ENCODE data around the gene ETV6.

The ETV6 gene

DNA sequence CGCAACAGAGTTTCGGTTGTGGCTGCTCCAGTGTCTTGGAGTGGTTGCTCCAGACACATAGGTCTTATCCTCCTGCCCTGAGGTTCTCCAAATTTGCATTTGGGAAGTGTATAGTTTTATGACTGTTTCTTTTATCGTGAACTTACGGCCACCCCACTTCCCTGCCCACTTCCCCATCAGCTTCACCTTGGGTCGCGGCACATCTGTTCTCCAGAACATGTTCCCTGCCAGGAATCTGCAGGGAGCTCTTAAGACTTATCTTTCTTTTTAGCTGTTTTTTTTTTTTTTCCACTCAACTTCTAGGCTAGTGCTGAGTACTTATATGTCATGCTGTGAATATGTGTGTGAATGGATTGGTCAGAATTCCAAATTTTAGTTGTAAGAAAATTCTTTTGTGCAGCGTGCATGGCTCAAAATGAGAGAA lies 75.4 kb downstream of the ETV6 start:
- H3K27ac ChIP-seq: no peak overlapping the region
- no peak for TF ChIP-seq CTCF (conservative IDR thresholded peaks at IDR 0.05)

DNA sequence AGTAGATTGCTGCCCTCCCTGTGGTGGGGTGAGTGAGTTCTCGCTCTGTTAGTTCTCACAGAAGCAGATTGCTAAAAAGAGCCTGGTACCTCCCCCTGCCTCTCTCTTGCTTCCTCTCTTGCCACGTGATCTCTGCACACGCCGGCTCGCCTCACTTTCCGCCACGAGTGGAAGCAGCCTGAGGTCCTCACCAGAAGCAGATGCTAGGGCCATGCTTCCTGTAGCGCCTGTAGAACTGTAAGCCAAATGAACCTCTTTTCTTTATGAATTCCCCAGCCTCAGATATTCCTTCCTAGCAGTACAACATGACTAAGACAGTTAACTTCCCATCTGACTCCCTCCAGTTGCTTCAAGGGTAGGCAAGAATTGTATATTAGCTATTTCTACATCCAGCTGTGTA lies 76.2 kb downstream of the ETV6 start:
- H3K27ac ChIP-seq: no peak overlapping the region
- no peak for TF ChIP-seq CTCF (conservative IDR thresholded peaks at IDR 0.05)

GRCh38 chr12:11726659-11727058 lies 77.2 kb downstream of the ETV6 start:
- TF ChIP-seq CTCF (conservative IDR thresholded peaks at IDR 0.05): no peak
- H3K27ac ChIP-seq: no peak overlapping the region

- no peak for TF ChIP-seq CTCF (conservative IDR thresholded peaks at IDR 0.05)
- H3K27ac ChIP-seq: peak overlapping the region; percentile 86; the same call in 1 of the 2 replicates
Measured at GRCh38 chr12:11727133-11727664, 77.7 kb downstream of the ETV6 start.

- TF ChIP-seq CTCF (conservative IDR thresholded peaks at IDR 0.05): no peak
- peak overlapping the region; percentile 86 for H3K27ac ChIP-seq
Measured at GRCh38 chr12:11728154-11728755, 78.8 kb downstream of the ETV6 start.

GRCh38 chr12:11729008-11729407 lies 79.5 kb downstream of the ETV6 start:
- H3K27ac ChIP-seq: peak overlapping the region; percentile 86
- TF ChIP-seq CTCF (conservative IDR thresholded peaks at IDR 0.05): no peak

- peak overlapping the region; percentile 86 for H3K27ac ChIP-seq
- TF ChIP-seq CTCF (conservative IDR thresholded peaks at IDR 0.05): no peak
Measured at GRCh38 chr12:11729439-11730150, 80.1 kb downstream of the ETV6 start.
